T-helper 2 cell treated with Interferon-gamma antibody and Interleukin-4, amounts not matched to agents 100 ng/mL and 5 ng/mL, for 36 hours (primary cell): ENCODE data around the gene GRIK4. TPM values are rescaled to one million over a fixed set of nuclear protein-coding genes. Genes with fewer than 3 reads are reported as not detected.
"Not testable (repeated sequence)": the region's sequence is repeated elsewhere in the genome, so short reads cannot be mapped to it uniquely, and the experiment has no call there.

Source experiments
- intact Hi-C: fragments of 100-400 bp; cut with micrococcal nuclease; formaldehyde crosslinking; loops from one replicate; pipeline ENCODE4 v1.15.1; 2023
- total RNA-seq: library from RNA; stranded (reverse); gene quantifications from 2 replicates; pipeline ENCODE4 v1.2.3, GENCODE V29; 2022

Gene GRIK4
- total RNA-seq, 1 donor from 2014 or later: not detected

DNA sequence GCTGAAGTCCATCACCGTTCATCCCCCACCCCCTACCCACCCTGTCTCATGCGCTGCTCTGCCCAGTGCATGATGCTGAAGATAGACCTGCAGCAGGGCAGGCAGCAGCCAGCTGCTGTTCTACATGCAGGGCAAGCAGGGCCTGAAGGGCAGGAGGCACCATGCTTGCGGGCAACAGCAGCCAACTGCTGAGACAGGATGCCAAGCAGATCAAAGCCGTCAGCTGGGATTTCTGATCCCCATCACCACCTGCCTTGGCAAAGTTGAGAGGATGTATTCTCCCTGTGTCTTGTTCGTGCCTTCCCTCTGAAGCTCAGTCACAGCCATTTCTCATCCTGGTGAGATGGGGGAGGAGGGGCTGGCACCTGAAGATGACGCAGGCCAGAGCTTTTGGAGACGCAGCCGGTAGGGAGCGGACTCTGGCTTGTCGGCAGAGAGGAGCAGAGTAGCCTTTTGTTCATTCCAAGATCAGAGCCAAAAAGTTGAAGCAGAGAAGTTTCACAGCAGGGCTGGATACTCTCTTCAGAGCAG, 227.0 kb downstream of the GRIK4 start:
- intact Hi-C loops: no loop called here

DNA sequence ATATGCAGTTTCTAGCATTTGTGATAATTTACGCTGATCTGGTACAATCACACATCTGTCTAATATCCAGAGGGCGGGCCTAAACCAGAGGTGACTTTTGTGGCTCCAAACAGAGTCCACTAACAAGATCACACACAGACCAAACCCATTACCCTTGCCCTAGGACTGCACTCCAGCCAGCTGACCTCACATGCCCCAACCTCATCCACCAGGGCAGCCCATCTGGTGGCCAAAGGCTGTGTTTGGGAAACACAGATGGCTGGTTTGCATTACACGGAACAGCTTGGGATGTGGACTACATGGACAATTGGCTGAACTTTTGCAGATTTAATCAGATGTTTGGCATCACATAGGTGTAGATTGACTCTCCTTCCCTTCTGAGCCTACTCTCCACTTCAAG, 228.2 kb downstream of the GRIK4 start:
- intact Hi-C loops: no loop called here

DNA sequence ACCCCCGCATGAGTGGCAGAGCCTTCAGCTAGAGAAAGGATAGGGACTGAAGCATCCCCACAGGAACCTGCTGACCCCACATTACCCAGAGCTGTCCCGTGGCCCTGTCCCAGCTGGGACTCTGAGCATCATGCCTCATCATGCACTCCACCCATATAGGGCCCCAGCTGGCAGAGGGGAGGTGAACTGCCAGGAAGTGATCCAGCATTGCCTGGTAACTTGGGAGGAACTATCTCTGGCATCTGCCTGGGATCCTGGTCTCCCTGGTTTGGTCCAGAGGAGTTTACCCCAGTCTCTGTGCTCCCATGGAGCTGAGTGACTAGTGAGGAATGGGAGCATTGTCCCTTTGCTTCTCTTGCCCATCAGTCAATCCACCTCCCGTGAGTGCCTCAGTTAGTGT, 228.8 kb downstream of the GRIK4 start:
- intact Hi-C loops: no loop called here

DNA sequence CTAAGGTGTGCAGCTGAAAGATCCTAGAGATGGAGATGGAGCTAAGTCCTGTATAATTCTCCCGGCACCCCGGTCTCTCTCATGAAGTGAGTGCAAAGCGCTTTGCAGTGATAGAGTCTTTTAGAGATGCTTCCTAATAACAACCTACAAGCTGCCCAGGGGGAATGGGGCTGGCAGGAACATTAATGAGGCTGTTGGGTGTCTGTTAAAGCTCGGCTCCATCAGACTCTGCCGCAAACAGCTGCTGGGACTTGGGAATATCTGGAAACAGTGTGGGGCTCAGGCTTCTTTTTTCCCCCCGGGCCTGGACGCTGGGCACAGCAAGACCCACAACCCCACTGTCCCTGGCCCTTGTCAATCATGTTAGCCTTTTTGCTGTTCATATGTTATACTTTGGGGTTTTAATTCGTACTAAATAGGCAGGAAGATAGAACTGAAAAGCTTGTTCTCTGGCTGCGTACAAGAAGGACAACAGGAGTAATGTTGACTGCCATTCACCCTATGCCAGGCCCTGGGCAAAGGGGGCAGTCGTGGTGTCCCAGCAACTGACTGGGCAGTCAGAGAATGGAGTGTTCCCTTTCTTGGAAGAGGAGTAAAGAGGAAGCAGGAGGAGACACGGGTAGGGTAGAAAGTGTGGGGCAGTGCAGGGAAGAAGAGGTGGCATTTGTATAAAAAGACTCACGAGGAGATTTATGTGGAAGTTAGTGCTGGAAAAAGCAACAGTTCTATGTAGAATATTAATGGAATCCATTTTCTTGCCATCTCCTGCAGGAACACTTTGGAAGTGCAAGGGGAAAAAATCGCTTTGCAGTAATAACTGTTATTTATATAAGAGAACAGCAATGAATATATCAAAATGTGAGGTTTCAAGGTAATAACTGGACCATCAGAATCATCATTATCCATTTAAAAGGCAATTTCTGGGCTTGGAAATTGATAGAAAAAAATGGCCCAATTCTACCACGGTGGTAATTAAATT, 232.8 kb downstream of the GRIK4 start:
- intact Hi-C loops: no loop called here

DNA sequence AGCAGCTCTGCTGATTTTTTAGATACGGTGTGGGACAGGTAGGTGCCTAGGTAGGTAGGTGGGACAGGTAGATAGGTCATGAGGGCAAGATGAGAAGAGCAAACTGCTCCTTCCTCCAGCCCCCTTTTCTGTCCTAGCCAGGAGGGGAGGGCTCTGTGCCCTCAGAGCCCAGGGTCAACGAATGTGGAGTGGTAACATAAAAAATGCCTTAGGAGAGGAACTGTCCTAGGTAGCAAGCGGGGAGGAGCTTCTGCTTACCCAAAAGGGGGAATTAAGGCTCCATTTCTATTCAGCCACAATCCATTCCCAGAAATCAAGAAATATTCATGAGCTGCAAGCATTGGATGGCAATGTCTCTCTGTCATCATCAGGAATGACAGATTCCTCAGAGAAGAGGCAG, 234.8 kb downstream of the GRIK4 start:
- intact Hi-C loops: no loop called here

DNA sequence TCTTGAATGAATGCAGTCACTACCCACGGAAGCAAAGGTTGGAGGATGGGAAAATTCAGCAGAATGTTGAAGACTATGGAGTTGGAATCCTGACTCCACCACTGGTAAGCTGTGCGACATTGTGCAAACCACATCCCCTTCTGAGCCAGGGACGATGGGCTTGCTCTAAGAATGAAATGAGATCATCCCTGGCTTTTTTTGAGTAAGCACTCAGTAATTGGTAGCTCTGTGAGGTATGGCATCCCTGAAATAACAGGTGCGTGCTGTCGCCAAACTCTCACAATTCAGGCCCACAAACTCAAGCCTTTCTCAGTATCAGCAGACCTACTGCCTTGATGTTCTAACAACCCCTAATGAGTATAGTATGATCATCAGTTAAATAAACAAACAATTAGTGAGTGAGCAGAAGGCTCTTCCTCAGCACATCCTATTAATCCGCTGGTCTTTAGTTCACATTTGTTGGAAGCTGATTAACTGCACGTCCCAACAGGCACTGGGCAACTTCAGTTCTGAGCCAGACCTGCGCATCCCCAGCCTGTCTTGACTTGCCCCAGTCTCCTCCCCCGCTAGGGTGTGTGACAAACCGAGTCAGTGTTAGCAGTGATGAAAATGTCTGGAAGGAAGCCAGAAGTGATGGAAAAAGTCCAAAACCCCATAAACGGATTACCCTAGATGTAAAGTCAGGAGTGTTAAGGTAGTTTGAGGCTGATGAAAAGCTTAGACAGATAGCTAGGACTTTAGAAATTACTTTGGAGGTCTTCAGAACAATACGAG, 235.5 kb downstream of the GRIK4 start:
- intact Hi-C loops: no loop called here

DNA sequence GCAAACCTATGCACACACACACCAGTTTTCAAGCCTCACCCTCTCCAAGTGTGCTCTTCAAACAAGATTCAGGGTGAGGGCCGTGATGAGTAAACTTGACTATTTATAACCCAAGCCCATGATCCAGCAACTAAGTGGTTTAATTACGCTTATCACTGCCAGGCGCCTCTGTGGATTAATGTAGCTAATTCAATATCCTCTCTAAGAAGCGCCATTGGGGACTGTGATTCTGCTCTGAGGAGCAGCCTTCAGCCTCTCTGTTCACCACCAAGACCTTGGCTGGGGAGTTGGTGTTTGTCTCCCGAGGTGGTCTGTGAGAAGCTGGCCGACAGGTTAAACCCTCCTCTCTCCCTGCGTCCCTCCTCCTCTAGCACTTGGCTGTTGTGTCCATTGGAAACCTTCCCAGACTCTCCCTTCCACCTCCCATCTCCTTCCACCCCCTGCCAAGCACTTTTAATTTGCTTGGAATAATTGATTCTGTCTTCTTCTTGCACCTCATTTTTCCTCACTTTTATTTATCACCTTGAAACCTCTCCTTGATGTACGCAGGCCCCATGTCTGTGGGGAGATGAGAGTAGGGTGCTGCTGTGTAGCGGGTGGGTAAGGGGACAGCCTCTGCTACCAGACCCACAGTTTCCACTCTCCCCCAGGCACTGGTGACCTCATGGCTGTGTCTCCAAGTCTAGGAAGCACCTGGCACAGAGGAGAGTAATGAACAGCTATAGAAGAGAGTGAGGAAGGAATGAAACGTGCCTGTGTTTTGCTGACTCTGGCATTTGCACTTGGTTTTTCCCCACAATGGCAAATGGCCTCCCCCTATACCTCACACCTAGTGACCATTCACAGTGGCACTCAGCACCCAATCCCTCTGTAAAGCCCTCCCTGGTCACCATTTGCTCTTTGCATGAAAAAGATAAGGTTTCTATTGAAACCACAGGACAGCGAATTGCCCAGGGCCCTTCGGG, 236.6 kb downstream of the GRIK4 start:
- intact Hi-C loops: no loop called here

DNA sequence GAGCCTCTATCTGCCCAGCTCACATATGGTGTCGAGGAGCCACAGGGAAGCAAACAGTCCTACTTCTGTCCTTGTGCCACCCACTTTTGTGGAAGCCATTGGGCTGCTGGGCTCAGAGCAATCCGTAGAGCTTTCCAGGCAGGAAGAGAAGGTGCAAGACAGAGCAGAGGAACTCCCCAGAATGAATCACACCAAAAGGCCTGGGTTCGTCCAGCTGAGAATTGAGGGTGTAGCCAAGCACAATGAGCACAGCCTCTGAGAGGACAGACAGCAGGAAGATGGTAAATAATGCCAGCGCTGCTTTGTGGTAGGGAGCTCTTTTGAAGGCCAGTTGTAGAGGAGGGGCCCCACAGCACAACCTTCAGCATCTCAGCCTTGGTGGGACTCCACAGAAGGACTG, 237.8 kb downstream of the GRIK4 start:
- intact Hi-C loops: no loop called here

DNA sequence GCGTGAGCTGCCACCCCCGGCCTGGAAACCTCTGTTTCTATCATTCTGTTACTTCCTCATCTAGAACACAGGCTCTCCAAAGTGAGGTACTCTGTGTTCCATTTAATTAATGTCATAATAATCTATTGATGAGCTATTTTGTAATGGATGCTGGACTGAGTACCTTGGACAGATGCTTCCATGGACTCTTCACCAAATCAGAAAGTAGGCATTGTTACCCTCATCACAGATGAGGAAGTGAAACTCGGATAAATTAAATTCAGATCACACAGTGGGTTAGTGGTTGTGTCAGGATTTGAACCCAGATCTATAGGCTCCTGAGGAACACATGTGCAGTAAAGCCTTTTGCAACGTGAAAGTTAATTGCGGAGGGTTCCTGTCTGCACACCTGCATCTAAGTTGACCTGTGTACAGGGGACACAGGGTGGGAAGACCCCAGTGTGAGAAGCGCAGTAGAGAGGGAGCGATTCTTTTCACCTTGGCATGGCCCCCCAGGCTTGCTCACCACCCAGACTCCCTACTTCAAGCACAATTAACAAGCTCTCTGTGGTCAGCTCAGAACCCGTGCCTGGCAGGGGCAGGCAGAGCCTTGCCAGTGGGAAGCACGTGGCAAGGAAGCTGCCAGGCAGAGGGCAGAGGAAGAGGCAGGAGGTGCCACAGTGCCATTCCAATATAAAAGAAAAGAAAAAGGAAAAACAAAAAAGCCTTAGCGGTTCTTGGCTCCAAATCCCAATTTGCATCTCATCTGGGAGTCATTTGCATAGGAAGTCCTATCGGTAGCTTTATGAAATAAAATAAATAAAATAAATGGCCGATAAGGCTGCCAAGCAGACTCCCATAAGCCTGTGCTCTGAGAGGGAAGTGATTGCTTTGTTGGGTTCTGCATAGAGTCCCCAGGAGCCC, 239.3 kb downstream of the GRIK4 start:
- intact Hi-C loops: no loop called here

DNA sequence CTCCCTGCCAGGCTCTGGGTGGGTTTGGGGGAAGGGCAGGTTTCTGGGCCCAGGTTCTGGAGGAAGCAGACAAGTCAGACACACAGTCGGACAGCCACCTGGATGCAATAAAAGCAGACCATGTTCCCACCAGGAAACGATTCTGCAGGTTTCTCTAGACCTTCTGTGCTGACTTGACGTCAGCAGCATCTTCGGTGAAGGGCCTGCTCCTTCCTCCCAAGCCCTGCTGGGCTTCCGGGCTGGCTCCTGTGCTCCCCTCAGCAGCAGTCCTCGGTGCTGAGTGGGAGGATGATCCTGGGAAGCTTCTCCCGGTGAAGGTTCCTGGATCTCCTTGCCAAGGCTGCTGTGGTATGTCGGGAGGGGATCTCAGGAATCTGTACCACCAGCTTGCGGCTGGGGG, 240.0 kb downstream of the GRIK4 start:
- intact Hi-C loops: no loop called here

DNA sequence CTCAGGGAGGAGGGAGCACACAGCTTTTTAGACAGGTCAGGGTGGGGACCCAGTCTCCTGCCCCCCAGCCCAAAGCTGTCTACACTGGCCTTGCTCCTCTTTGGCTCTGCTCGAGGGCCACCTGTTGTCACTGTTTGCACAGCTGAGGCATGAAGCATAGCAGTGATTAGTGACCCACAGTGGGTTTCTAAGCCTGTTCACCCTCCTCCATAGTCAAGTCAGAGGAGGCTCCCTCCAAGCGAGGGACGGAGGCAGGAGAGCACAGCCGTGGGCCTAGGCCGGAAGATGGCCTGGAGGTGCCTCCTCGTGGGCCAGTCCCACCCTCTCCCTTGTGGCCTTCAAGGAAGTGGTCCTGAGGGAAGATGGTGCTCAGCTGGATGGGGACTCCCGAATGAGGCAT, 241.1 kb downstream of the GRIK4 start:
- intact Hi-C loops: no loop called here

DNA sequence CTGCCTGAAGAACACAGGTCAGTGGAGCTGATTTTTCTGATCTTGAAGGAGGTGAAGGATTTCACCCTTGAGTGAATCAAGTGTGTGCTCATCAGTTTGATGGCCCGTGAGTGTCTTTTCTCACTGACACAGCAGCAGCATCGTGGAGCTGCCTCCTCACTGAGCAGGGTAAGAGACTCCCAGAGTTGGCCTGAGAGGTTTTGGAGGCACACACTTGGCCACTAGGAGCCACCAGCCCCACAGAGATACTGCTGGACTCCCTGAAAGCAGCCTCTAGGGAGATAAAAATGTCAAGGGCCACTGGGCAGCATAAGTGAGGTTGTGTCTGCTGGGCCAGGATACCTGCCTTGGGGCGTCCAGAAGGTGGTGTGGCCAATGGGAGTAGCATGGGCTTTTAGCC, 245.4 kb downstream of the GRIK4 start:
- intact Hi-C loops: no loop called here

DNA sequence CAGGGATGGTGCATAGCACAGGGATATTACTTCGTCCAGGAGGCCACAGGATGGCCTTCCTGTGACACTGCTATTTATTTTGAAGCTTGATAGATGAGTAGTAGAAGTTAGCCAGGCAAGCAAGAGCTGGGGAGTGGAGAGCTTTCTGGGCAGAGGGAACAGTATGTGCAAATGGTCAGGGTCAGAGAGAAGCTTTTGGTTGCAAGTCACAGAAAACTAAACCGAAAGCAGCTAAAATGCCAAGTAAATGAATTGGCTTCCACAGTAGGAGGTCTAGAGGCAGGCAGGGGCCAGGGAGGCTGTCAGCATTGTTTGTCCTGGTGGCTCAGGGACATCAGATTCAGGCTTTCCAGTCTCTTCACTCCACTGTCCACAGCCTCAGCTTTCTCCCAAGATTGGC, 247.5 kb downstream of the GRIK4 start:
- intact Hi-C loops: no loop called here

DNA sequence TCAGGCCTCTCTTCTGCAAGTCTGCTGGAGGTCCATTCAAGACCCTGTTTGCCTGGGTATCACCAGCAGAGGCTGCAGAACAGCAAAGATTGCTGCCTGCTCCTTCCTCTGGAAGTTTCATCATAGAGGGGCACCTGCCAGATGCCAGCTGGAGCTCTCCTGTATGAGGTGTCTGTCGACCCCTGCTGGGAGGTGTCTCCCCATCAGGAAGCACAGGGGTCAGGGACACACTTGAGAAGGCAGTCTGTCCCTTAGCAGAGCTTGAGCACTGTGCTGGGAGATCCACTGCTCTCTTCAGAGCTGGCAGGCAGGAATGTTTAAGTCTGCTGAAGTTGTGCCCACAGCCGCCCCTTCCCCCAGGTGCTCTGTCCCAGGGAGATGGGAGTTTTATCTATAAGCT, 254.2 kb downstream of the GRIK4 start:
- intact Hi-C loops: not testable (repeated sequence)

DNA sequence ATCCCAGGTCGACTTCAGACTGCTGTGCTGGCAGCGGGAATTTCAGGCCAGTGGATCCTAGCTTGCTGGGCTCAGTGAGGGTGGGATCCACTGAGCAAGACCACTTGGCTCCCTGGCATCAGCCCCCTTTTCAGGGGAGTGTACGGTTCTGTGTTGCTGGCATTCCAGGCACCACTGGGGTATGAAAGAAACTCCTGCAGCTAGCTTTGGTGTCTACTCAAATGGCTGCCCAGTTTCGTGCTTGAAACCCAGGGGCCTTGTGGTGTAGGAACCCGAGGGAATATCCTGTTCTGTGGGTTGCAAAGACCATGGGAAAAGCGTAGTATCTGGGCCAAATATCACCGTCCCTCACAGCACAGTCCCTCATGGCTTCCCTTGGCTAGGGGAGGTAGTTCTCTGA, 254.8 kb downstream of the GRIK4 start:
- intact Hi-C loops: no loop called here

DNA sequence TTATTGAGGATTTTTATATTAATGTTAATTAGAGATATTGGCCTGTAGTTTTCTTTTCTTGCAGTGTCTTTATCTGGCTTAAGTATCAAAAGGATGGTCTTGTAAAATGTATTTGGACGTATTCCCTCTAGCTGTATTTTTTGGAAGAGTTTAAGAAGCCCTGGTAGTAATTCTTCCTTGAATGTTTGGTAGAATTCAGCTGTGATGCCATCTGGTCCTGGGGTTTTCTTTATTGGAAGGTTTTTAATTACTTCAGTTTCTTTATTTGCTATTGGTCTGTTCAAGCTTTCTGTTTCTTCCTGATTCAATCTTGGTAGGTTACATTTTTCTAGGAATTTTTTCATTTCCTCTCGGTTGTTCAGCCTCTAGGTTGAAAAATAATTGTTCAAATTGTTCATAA, 257.4 kb downstream of the GRIK4 start:
- intact Hi-C loops: no loop called here

DNA sequence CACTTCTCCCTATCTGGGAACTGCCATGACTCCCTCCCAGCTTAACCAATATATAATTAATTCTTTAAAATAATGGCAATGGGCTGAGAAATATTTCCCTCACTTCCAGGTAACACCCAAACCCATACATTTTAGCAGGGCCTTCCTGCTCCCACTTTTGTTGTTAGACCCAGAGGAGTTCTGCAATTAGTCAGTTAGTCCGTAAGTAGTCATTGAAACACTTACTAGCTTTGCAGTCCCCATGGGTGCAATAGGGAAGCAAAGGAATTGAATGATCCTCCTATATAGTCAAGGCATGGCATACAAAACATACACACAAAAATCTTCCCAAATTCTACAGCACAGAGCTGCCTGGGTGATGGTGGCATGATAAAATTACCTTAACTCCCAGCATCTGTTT, 258.4 kb downstream of the GRIK4 start:
- intact Hi-C loops: no loop called here

DNA sequence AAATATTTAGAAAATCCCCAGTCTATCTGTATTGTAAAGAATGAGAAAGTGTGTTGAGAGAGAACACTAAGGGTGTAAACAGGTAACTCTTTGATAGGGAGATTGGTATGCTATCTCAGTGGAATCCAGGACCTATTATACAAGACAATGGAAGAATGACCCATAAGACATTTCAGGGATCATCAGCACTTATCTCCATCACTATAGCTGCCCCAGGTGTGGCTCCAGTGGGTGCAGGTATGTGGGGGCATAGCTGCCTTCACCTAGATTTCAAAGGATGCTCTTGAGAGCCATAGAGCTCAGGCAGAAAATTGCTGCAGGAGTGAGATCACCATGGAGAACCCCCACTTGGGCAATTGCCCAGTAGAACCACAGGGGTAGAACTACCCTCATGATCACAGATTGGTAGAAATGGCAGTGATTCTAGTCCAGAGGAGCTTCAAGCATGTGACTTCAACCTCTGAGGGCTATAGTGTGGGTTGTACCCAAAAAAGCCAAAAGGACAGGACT, 260.1 kb downstream of the GRIK4 start:
- intact Hi-C loops: no loop called here

DNA sequence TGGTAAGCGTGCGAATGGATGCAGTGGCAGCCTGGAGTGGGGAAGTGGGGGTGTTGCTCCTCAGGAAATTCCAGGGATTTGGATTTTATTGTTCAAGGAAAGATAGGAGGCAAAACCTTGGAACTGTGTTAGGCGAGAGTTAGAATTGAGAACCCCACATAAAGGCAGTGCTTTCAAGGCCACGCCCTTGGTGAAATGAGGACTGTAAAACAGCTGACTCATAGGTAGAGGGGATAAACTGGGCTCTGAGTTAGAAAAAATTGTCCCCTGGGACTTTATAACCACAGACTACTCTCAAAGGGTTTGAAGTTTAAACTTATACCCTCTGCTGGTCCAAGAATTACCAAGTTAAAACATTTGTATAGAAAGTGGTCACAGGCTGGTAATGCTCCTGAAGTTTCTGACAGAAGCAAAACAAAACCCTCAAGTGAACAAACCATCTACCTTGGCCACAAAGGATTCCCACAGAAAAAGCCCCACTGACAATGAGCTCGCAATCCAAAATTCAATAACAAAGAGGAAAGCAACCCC, 262.0 kb downstream of the GRIK4 start:
- intact Hi-C loops: no loop called here
